DMS79 (cell line): ENCODE results near the gene CDS2.

Source experiments
- DNase-seq: peaks from one replicate; lab custom pipeline; 2025; lab: John Stamatoyannopoulos, UW

Gene CDS2

GRCh38 chr20:5119435-5120184 is 7.2 kb upstream of the CDS2 start, which contains the start of gene PCNA:
PCNA (minus strand) TSS chr20:5119958; CDS start chr20:5119798, 160 bp downstream.
- DNase-seq = peak; percentile 90

- DNase-seq = no peak
Measured at GRCh38 chr20:5120185-5120476, 6.7 kb upstream of the CDS2 start.

- no peak for DNase-seq
Measured at GRCh38 chr20:5122873-5123260, 3.9 kb upstream of the CDS2 start.

- DNase-seq = peak; percentile 37
Measured at GRCh38 chr20:5127204-5127858, 523 bp downstream of the CDS2 start.

GRCh38 chr20:5127859-5128424 is 1.1 kb downstream of the CDS2 start:
- no peak for DNase-seq

GRCh38 chr20:5128886-5129285 is 2.1 kb downstream of the CDS2 start:
- DNase-seq = no peak

GRCh38 chr20:5131502-5131901 is 4.7 kb downstream of the CDS2 start:
- DNase-seq = no peak

- no peak for DNase-seq
Measured at GRCh38 chr20:5133998-5134397, 7.2 kb downstream of the CDS2 start.

- no peak for DNase-seq
Measured at GRCh38 chr20:5135363-5136012, 8.7 kb downstream of the CDS2 start.

- no peak for DNase-seq
Measured at GRCh38 chr20:5136096-5136495, 9.3 kb downstream of the CDS2 start.

GRCh38 chr20:5140195-5140594 is 13.4 kb downstream of the CDS2 start:
- DNase-seq = no peak

GRCh38 chr20:5141615-5142014 is 14.8 kb downstream of the CDS2 start:
- no peak for DNase-seq

GRCh38 chr20:5143851-5144250 is 17.0 kb downstream of the CDS2 start:
- DNase-seq = no peak

GRCh38 chr20:5145365-5146098 is 18.7 kb downstream of the CDS2 start:
- no peak for DNase-seq

GRCh38 chr20:5146099-5146668 is 19.4 kb downstream of the CDS2 start:
- DNase-seq = no peak

GRCh38 chr20:5146871-5147592 is 20.2 kb downstream of the CDS2 start:
- DNase-seq = no peak

GRCh38 chr20:5148581-5148980 is 21.8 kb downstream of the CDS2 start:
- DNase-seq = no peak

- DNase-seq = no peak
Measured at GRCh38 chr20:5149892-5150225, 23.1 kb downstream of the CDS2 start.

GRCh38 chr20:5150226-5151076 is 23.6 kb downstream of the CDS2 start:
- no peak for DNase-seq

- DNase-seq = no peak
Measured at GRCh38 chr20:5153152-5153467, 26.3 kb downstream of the CDS2 start.
